ENCODE results near the gene BBX.
"Not testable (repeated sequence)": the region's sequence is repeated elsewhere in the genome, so short reads cannot be mapped to it uniquely, and the experiment has no call there.

BBX gene

DNA sequence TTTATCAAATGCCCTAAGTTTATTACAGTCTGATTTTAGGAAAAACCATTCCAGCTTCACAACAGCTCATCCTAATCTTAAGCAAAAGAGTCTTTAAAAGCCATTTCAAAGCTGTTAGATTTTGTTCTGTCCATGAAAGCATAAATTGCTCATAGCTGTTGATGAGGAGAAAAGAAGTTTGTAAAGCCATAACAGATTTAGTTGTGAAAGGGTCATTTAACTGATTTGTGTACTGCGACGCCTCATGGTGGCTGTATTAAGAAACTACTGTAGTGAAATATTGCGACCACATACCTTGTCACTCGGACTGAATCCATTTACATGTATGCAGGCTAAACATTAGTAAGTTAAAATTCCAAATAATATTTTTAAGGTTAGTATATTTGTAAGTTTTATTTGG lies 20.9 kb downstream of the BBX start:
- DNase-seq: peak in 1 of 2 donors; percentile 68

DNA sequence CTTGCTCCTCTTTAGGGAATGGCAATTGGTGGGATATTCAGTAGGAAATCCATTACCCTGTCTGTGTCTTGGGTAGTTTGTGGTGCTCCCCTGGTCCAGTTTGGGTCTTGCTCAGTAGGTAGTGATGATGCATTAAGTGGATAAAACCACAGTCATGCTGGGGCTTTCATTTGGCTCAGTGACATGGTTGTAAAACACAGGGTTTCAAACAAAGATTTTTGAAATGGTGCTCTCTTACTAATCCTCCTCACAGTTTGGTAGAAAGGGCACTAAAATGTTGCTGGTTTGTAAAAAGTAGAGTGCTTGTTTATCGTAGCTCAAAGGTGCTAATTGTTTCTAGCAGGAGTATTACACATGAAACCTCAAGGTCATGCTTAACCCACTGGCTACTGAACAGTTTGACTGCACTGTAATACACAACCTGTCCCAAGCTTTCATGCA lies 22.9 kb downstream of the BBX start:
- DNase-seq: no peak

GRCh38 chr3:107548601-107549000 lies 25.8 kb downstream of the BBX start:
- DNase-seq: no peak

DNA sequence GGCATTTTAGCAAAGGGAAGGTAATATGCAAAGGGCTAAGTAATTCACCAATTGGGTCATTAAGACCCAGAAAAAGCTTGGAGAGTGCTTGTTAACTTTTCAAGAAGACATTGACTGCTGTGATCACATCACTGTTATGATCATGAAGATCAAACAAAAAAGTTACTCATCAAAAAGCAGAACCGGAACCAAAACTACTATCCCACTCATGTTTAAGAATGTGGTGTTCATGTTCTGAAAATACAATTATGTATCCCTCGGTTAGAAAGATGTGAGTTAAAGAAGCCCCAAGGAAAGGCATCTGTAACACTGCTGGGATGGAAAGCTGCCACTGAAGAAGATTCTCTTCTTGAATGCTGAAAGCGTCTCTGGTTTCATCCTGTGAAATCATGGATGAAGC lies 32.6 kb downstream of the BBX start:
- no peak for DNase-seq

DNA sequence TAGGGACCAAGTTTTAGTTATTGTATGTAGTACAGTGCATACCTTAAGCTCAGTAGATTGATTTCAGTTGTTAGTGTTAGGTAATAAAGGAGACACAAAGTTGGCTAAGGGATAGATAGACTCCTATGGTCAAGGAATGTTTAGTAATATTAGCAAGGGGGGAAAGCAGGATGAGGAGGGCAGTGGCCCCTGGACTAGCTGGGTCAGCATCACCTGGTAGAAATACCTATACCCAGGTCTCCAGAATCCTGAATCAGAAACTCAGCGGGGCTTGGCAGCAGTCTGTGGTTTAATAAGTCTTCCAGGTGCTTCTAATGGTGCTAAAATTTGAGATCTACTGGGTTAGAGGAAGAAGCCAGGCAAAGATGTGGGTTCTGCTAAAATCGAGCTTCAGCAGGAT lies 35.0 kb downstream of the BBX start:
- no peak for DNase-seq

GRCh38 chr3:107560166-107560565 lies 37.4 kb downstream of the BBX start:
- DNase-seq: no peak

GRCh38 chr3:107561980-107562379 lies 39.2 kb downstream of the BBX start:
- DNase-seq: no peak

DNA sequence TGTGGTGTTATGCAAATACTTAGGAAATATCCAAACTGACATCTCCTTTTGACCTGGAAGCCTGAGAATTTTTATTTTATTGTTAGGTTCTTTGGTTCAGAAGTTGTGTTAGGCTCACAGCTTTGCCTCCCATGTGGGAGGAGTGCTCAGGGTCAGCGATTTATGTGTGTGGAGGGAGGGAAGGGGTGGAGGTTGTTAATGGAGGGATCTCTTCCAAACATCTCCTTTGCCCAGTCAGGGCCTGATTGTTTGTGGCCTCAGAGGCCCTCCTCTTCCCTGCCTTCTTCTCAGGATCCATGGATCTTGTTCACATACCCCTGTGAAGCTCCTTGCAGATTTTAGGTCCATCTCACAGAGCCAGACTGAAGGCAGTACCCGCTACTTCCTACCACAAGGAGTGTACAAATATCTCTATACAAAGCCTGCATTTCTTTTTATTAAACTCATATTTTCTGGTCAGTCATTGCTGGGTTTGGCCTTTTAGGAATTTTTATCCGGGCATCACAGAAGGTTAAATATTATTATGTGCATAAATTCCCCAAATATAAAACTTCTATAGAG lies 40.3 kb downstream of the BBX start:
- no peak for DNase-seq

GRCh38 chr3:107565244-107565643 lies 42.5 kb downstream of the BBX start:
- DNase-seq: not testable (repeated sequence)

- DNase-seq: not testable (repeated sequence)
These were observed 48.3 kb downstream of the BBX start for GRCh38 chr3:107571089-107571488.

- DNase-seq: not testable (repeated sequence)
These were observed 48.7 kb downstream of the BBX start for GRCh38 chr3:107571492-107571891.

DNA sequence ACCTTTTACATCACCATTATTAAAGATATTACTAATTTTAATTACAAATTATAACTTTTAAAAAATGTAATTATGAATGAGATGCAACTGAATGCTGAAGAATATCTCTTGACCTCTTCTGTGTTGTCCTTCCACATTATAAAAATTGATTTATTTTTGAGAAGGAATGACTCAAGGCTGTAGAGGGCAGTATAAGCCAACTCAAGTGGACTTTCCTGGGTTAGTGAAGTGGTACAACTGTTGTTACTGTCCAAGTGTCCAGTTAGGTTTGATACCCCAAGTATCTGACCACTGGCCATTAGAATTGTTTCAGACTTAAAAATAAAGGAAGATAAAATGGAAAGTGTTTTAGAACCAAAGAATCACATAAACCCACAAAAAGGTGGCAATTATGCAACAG lies 51.9 kb downstream of the BBX start:
- peak in 1 of 2 donors; percentile 44 for DNase-seq

- no peak for DNase-seq
These were observed 55.3 kb downstream of the BBX start for GRCh38 chr3:107578091-107578490.

GRCh38 chr3:107578523-107578922 lies 55.8 kb downstream of the BBX start:
- no peak for DNase-seq

- DNase-seq: no peak
These were observed 56.6 kb downstream of the BBX start for GRCh38 chr3:107579371-107579770.

DNA sequence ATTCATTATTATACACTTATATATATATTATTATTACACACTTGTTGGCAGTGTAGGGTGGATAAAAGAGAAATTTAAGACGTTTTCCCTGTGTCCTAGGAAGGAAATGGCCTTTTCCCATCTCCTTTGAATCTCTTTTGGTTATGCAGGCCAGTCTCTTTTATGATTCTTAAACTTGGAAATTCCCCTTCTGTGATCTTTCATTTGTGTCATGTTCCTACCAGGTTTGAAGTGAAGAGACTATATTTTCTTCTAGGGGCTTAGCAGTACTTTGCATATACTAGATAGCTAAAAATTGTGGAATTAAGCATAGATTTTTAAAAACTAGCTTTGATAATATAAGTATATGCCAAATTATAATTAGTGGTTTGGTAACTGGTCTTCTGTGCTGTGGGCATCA lies 58.5 kb downstream of the BBX start:
- DNase-seq: no peak

- DNase-seq: no peak
These were observed 65.5 kb downstream of the BBX start for GRCh38 chr3:107588217-107588616.

- no peak for DNase-seq
These were observed 66.7 kb downstream of the BBX start for GRCh38 chr3:107589454-107589853.

DNA sequence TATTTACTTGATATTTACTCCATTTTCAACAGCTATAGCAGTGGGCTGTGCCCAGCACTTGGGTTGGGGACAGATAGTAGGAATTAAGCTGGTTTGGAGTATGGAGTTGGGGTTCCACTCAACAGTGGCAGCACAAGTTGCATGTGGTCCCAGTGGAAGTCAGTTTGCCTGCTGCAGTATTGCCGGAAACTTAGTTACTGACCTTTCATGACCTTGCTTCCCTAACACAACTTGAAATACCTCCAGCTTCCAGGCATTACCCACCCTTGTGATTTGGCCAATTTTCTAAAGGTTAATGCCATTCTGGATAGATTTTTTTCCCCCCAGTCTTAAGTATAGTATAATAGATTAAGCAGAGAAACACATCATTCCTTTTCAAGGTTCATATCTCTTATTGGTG lies 68.0 kb downstream of the BBX start:
- DNase-seq: no peak

- DNase-seq: no peak
These were observed 69.3 kb downstream of the BBX start for GRCh38 chr3:107592073-107592472.

DNA sequence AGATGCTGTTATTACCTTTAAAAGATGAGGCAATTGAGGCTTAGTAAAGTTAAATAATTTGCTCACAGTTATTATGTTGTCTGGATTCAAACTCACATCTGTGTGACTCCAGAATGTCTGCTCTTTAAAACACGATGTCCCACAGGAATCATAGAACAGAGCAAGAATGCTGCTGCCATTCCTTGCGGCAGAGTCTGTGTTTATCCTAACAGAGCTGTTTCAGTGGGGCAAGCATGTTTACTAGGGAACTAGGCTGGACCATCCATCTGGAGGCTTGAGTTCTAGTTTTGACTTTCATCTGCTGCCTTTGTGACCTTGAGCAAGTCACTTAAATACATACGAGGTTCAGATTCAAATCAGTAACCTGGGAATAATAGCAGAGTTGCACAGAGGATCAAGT lies 72.1 kb downstream of the BBX start:
- no peak for DNase-seq

DNA sequence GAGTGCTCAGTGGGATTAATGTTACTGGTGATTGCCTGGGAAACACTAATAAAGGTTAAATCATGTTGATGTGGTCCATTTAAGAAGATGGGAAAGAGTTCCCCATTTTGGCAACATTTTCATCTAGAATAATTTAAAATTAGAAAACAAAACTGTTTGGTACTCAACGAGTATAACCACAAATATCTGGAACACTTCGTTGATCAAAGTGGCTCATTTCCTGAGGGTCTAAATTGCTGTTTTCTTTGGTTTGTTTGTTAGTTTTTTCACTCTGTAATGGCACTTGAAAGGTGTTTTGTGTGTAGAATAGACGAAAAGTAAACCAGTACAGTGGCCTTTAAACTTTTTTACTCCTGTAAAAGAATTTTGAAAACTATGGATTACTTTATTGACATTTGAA lies 73.9 kb downstream of the BBX start:
- DNase-seq: no peak

DNA sequence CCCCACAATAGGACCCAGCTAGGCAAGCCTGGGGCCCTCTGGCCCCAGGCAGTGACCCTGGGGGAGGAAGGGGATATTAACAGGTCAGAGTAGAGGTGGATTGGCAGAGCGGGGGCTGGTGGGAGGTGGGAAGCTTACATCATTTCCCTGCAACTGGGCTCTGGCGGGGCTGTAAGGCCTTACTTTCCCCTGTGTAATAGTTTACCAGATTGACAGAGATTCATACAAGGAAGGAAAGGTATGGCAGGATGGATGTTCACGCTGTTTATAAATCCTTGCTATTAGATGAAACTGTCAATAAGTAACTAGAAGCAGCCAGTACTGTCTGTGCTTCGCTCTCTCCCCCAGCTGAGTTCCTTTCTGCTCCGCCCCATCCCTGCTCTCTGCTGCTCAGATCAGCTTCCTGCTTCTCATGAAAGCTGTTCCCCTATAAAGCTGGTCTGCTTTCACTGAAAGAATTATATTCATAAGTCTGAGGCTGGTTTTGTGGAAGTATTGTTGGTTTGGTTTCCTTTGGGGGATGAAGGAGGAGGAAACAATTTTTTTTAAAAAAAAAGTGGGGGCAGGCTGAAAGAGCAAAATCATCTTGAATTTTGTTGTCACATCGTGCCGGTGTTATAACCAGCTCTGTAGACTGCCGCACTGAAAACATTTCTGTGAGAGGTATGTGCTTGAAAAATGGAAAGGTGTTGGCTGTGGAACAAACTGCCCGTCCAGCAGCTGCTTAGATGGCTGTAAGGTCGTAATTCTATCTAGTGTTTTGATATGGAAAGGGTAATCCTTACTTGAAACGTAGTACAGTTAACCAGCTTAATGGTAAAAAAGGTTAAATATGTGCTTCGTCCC lies 76.4 kb downstream of the BBX start:
- peak; percentile 27 to 73 for DNase-seq

GRCh38 chr3:107599772-107600145 lies 77.0 kb downstream of the BBX start:
- no peak for DNase-seq

DNA sequence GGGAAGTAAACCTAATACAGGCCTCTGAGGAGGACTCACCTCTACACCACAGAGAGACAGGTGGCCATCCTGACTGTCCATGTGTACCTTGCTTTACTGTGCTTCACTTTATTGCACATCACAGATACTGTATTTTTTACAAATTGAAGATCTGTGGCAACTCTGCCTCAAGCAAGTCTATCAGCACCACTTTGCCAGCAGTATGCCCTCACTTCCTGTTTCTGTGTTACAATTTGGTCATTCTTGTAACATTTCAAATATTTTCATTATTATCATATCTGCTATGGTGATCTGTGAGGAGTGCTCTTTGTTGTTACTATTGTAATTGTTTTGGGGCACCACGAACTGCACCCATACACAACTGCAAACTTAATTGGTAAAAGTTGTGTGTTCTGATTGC lies 78.0 kb downstream of the BBX start:
- DNase-seq: no peak
